Fibroblast of the aortic adventitia (primary cell): Measurements from ENCODE around the gene TBL2. TPM values are rescaled to one million over a fixed set of nuclear protein-coding genes. Genes with fewer than 3 reads are reported as not detected.
A peak's percentile ranks its signal among the peaks of the same experiment; 100 is the strongest.
"Not testable (repeated sequence)": the region's sequence is repeated elsewhere in the genome, so short reads cannot be mapped to it uniquely, and the experiment has no call there.

ENCODE experiments used
- DNase-seq: peaks from one replicate; pipeline ENCODE4 v3.0.0-alpha.2; 2010; ENCODE audit warnings: low read depth
- H3K4me3 ChIP-seq: 2 replicates; pipeline ENCODE4 v1.5.1; 2011; ENCODE audit warnings: low read depth, mild to moderate bottlenecking, control low read depth, low read length, moderate library complexity
- CTCF ChIP-seq: IDR thresholded peaks from 2 replicates; pipeline ENCODE4 v1.5.1; 2011; ENCODE audit warnings: mild to moderate bottlenecking, low read length, control low read depth, inconsistent platforms; ENCODE audit not compliant: insufficient read depth
- total RNA-seq: library from RNA; depleted of rRNA; stranded (reverse); fragments of >200 nt; gene quantifications from 2 replicates; pipeline ENCODE4 v1.2.3, GENCODE V29; 2012; ENCODE audit warnings: low replicate concordance

Gene TBL2
- total RNA-seq, 1 donor: 44.6 TPM

- no peak for TF ChIP-seq CTCF
These were observed 15.0 kb upstream of the TBL2 start for GRCh38 chr7:73593207-73594045.

GRCh38 chr7:73586911-73587310 lies 8.5 kb upstream of the TBL2 start:
- no peak for TF ChIP-seq CTCF
- no peak overlapping the region for H3K4me3 ChIP-seq

More at GRCh38 chr7:73593207-73594045, 15.0 kb upstream of the TBL2 start:
- H3K4me3 ChIP-seq: no peak overlapping the region
- no peak for DNase-seq

GRCh38 chr7:73585196-73585595 lies 6.8 kb upstream of the TBL2 start:
- H3K4me3 ChIP-seq: no peak overlapping the region
- DNase-seq: no peak
- no peak for TF ChIP-seq CTCF

More at GRCh38 chr7:73586911-73587310, 8.5 kb upstream of the TBL2 start:
- no peak for DNase-seq

GRCh38 chr7:73582664-73583202 lies 4.4 kb upstream of the TBL2 start:
- no peak overlapping the region for H3K4me3 ChIP-seq
- no peak for TF ChIP-seq CTCF
- no peak for DNase-seq

DNA sequence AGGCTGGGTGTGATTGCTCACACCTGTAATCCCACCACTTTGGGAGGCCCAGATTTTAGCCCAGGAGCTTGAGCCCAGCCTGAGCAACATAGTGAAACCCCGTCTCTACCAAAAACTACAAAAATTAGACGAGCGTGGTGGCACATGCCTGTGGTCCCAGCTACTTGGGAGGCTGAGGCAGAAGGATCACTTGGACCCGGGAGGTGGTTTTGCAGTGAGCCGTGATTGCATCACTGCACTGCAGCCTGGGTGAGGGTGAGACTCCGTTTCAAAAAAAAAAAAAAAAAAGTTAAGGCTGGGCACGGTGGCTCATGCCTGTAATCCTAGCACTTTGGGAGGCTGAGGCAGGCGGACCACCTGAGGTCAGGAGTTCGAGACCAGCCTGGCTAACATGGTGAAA lies 2.6 kb upstream of the TBL2 start:
- not testable (repeated sequence) for DNase-seq, H3K4me3 ChIP-seq

DNA sequence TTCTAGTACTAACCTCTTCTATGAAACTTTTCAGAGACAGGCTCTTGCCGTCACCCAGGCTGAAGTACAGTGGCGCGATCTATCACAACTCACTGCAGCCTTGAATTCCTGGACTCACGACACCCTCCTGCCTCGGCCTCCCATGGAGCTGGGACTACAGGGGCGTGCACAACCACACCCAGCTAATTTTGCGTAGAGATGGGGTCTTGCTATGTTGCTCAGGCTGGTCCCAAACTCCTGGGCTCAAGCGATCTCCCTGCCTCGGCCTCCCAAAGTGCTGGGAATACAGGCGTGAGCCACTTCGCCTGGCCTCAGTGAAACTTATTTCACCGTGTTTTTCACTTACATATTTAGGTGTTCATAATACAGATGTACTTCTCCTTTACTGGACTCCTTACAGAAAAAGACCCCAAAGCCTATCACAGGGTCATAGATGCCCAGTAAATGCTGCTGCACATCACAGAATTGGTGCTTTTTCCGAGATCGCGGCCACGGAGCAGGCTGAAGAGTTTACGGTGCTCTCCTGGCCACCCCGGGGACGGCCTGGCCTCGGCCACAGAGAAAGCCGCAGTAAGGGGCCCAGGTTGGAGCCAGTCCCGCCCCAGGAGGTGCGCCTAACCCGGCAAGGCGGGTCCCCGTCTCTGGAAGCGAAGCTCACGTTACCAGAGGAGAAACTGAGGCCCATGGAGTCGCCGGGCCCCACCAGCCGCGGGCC lies 595 bp downstream of the TBL2 start:
- DNase-seq: peak; percentile 25
- TF ChIP-seq CTCF: no peak
- H3K4me3 ChIP-seq: peak overlapping the region; percentile 91

DNA sequence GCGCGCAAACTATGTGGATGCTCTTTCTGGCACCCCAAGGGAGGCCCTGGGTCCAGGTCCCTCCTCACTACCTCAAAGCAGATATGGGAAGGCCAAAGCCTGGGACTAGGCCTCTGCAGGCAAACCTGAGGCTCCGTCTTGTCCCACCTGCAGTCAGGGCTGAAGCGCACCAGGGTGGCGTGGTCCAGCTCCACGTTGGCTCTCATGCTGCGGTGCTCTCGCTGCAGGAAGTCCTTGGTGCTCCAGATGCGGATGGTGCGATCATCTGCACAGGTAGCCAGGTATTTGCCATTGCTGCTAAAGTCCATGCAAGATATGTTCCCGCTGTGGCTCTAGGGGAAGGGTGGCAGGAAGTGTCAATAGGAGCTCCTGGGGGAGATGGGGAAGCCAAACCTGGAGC lies 4.6 kb downstream of the TBL2 start:
- no peak for DNase-seq
- H3K4me3 ChIP-seq: no peak overlapping the region
- no peak for TF ChIP-seq CTCF
